Stimulated activated CD4-positive, alpha-beta T cell treated with anti-CD3 and anti-CD28 coated beads, Interleukin-12 subunit alpha, Interleukin-12 subunit beta, amount 100 ng/mL, for 48 hours (primary cell): ENCODE results near the gene SCAF11.

ENCODE experiments used
- DNase-seq, 3 donors: peaks; one replicate each; pipeline ENCODE4 v3.0.0-alpha.2; 2020; ENCODE audit warnings: low read depth in 2 of 3, low spot score in 1 of 3

Gene SCAF11

GRCh38 chr12:45980540-45980939 lies 9.8 kb downstream of the SCAF11 start:
- no peak for DNase-seq

GRCh38 chr12:45978108-45978507 lies 12.3 kb downstream of the SCAF11 start:
- no peak for DNase-seq

GRCh38 chr12:45977620-45978019 lies 12.8 kb downstream of the SCAF11 start:
- DNase-seq = no peak

GRCh38 chr12:45975506-45975905 lies 14.9 kb downstream of the SCAF11 start:
- no peak for DNase-seq

GRCh38 chr12:45974883-45975282 lies 15.5 kb downstream of the SCAF11 start:
- no peak for DNase-seq

DNA sequence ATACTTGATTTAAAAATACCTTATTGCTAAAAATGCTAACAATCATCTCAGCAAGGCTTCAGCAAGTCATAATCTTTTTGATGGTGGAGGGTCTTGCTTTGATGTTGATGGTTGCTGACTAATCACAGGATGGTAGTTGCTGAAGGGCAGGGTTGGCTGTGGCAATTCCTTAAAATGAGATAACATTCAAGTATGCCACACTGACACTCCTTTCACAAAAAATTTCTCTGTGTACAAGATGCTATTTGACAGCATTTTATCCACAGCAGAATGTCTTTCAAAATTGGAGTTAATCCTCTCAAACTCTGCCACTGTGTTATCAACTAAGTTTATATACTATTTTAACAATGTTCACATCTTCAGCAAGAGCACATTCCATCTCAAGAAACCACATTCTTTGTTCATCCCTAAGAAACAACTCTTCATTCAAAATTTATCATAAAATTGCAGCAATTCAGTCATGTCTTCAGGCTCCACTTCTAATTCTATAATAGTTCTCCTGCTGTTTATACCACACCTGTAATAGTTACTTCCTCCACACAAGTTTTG lies 16.1 kb downstream of the SCAF11 start:
- DNase-seq = no peak

DNA sequence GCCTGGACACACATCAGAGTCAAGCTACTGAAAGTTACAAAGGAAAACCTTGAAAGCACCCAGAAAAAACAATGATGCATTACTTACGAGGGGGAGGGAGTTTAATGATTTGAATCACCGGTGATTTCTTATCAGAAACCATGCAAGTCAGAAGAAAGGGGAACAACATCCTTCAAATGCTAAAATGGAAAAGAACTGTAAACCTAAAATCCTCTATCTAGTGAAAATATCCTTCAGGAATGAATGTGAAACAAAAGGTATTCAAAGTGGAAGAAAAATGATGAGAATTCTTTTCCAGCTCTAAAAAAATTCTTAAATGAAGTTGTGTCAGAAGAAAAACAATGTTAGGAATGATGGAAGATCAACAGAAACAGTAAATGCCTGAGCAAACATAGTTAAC lies 16.8 kb downstream of the SCAF11 start:
- no peak for DNase-seq

DNA sequence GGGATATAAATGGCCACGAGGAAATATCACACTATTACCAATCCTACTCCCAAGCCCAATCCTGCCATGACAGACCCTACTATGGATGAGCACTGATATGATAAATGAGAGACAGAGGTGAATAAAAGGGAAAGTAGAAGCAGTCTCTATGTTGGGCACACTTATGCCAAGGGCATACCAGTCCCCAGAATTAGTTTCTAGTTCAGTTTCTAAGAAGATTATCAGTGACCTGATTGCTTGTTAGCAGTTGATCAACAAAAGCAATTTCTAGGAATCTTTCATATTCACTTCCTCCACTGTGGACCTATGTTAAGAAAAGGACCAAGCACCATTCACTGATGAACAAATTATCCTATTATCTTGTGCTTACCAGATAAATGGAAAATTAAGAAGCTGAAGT lies 20.0 kb downstream of the SCAF11 start:
- DNase-seq = no peak

- DNase-seq = no peak
These were observed 21.3 kb downstream of the SCAF11 start for GRCh38 chr12:45969084-45969483.

DNA sequence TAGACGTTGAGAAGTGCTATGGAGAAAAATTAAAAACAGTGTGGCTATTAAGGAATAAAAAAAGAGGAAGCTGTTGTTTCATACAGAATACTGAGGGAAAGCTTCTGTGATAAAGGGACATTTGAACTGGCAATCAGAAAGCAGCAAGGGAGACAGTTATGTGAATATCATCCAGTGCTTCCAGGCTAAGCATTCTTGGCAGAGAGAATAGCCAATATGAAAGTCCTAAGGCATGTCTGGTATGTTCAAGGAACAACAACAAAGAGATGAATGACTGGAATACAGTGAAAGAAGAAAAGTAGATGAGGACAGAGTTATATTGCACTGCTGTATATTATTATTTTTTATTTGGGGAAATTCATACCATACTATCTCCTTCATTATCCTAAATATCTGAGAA lies 23.9 kb downstream of the SCAF11 start:
- no peak for DNase-seq

GRCh38 chr12:45962553-45963325 lies 27.6 kb downstream of the SCAF11 start:
- no peak for DNase-seq

DNA sequence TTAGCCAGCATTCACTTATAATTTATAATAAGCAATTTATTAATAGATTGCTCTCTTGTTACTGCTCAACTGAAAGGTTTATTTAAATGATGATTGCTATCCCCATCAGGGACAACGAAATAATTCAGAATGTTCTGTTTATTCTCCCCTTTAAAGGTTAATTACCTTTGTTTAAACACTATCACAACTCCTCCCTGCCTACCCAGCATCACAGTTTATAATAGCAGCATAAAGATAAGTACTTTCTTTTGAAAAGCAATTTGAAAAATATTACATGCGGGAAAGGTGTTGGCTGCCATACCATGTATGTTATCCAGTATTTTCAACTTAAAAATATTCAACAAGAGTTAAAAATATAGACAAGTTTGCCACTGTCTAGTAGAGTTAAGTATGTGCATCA lies 30.6 kb downstream of the SCAF11 start:
- no peak for DNase-seq

- DNase-seq = no peak
These were observed 31.3 kb downstream of the SCAF11 start for GRCh38 chr12:45959025-45959424.

GRCh38 chr12:45948546-45948945 lies 41.8 kb downstream of the SCAF11 start:
- DNase-seq = no peak

- DNase-seq = no peak
These were observed 43.9 kb downstream of the SCAF11 start for GRCh38 chr12:45946435-45946834.

- DNase-seq = no peak
These were observed 45.6 kb downstream of the SCAF11 start for GRCh38 chr12:45944771-45945170.

- no peak for DNase-seq
These were observed 50.6 kb downstream of the SCAF11 start for GRCh38 chr12:45939759-45940158.

- DNase-seq = no peak
These were observed 51.8 kb downstream of the SCAF11 start for GRCh38 chr12:45938566-45938965.

- DNase-seq = no peak
These were observed 55.4 kb downstream of the SCAF11 start for GRCh38 chr12:45934956-45935355.

DNA sequence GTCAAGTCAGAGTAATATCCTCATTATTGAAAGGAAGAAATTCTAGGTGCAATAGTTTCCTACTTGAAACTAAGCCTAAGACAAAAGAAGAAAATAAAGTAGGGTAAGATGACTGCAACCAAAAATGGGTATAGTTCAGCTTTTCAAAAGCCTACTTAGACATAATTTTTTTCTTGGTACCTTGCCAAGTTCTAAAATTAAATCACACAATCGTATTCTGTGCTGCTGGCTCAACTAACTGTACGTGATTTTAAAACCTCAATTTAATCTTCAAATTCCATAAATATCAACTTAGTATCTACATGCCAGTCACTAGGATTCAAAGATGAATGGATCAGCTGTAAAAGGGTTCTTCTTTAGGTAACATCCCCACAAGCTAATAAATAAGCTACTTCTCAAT lies 56.9 kb downstream of the SCAF11 start:
- DNase-seq = no peak

- DNase-seq = no peak
These were observed 60.0 kb downstream of the SCAF11 start for GRCh38 chr12:45930369-45930768.

DNA sequence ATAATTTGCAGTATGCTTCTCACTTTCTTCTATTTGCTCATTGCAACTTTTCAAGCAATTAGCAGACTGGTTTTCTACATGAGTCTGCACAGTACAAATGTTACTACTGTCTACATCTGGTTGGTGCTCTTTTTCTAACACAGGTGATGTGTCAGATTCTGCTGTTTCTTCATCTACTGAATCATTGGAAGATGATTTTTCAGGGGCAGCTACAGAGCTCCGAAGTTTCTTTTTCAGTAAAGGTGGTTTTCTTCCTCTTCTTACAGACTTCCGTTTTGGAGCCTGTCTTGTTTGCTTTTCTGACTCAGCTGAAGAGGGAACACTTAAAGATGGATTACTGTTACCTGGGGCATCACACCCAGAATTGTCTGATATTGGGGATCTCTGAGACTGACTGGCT lies 62.1 kb downstream of the SCAF11 start:
- no peak for DNase-seq

GRCh38 chr12:45918818-45919217 lies 71.6 kb downstream of the SCAF11 start:
- no peak for DNase-seq
